ENCODE results near the gene SPTBN1. TPM values are rescaled to one million over a fixed set of nuclear protein-coding genes. Genes with fewer than 3 reads are reported as not detected.
A peak's percentile ranks its signal among the peaks of the same experiment; 100 is the strongest.

Gene SPTBN1
- total and polyA plus RNA-seq, 2 experiments from 2014 or later = 122 to 341 TPM

- Histone ChIP-seq H4K20me1 (ENCODE audit: insufficient read depth, poor library complexity, severe bottlenecking) (no peaks in the 10 kb centered on the region), H3K9me3 (ENCODE audit: low read depth) (no peaks in the 10 kb centered on the region), H2AFZ (no peak overlapping the region), H3K36me3 (replicated peaks; ENCODE audit: insufficient read depth, low read depth) (no peaks in the 10 kb centered on the region), H3K4me2 (peak overlapping the region; percentile 42), H3K4me1 (ENCODE audit: insufficient read depth) (peaks cover 31% of the 10 kb centered on the region), H3K27ac (peak overlapping the region; percentile 83), H3K79me2 (peaks cover 84% of the 10 kb centered on the region), H3K27me3 (no peaks in the 10 kb centered on the region), H3K4me3 (no peak overlapping the region), H3K9me2 (replicated peaks; ENCODE audit: insufficient read depth) (no peaks in the 10 kb centered on the region)
- TF ChIP-seq CTCF (IDR thresholded peaks at IDR 0.05; ENCODE audit: poor library complexity) = no peak
- TF ChIP-seq EZH2 (IDR thresholded peaks at IDR 0.05; ENCODE audit: borderline replicate concordance) = no peak
- no peak for TF ChIP-seq EZH2phosphoT487 (IDR thresholded peaks at IDR 0.05; ENCODE audit: low read depth, severe bottlenecking, unreplicated experiment)
- peak; percentile 61 for DNase-seq (ENCODE audit: low spot score)
- 43% methylated on average over 1 of the region's 1 CpG for WGBS (ENCODE audit: low lambda C conversion rate, missing lambda C conversion rate)
Measured at GRCh38 chr2:54471221-54471711, 15.1 kb downstream of the SPTBN1 start.

GRCh38 chr2:54473851-54474250, 17.7 kb downstream of the SPTBN1 start:
- Histone ChIP-seq H3K27me3 (no peaks in the 10 kb centered on the region), H3K27ac (no peak overlapping the region), H3K4me3 (no peak overlapping the region), H3K9me3 (ENCODE audit: low read depth) (no peaks in the 10 kb centered on the region), H3K79me2 (peaks cover 82% of the 10 kb centered on the region), H3K9me2 (replicated peaks; ENCODE audit: insufficient read depth) (no peaks in the 10 kb centered on the region), H3K4me1 (ENCODE audit: insufficient read depth) (peaks cover 24% of the 10 kb centered on the region), H3K36me3 (replicated peaks; ENCODE audit: insufficient read depth, low read depth) (no peaks in the 10 kb centered on the region), H4K20me1 (ENCODE audit: insufficient read depth, poor library complexity, severe bottlenecking) (peaks cover 3% of the 10 kb centered on the region), H2AFZ (no peak overlapping the region), H3K4me2 (no peak overlapping the region)
- WGBS (ENCODE audit: low lambda C conversion rate, missing lambda C conversion rate) = 68% methylated on average over 1 of the region's 1 CpG
- DNase-seq (ENCODE audit: low spot score) = no peak
- TF ChIP-seq EZH2 (IDR thresholded peaks at IDR 0.05; ENCODE audit: borderline replicate concordance) = no peak

DNA sequence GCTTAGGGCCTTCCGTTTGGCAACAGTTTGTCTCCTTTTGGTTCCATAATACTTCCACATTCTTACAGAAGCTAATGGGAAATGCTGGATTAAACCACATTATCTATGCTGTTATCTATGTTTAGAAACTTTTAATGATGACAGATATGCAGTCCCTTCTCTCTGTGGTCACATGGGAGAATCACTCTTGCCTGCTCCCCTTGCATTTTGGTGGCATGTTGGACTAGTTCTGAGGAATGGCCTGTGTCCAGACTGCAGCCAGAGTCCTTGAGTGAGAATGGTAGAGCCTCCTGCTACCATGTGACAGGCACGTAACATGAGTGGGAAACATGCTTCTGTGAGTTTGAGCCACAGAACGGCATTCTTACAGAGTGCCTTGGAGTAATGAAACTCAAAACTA, 19.2 kb downstream of the SPTBN1 start:
- peaks cover 85% of the 10 kb centered on the region for H3K79me2 ChIP-seq
- H3K9me3 ChIP-seq (ENCODE audit: low read depth) = peaks cover 4% of the 10 kb centered on the region
- H3K36me3 ChIP-seq (replicated peaks; ENCODE audit: insufficient read depth, low read depth) = no peaks in the 10 kb centered on the region
- WGBS (ENCODE audit: low lambda C conversion rate, missing lambda C conversion rate) = 77% methylated on average over 3 of the region's 3 CpGs
- H3K9me2 ChIP-seq (replicated peaks; ENCODE audit: insufficient read depth) = no peaks in the 10 kb centered on the region
- DNase-seq (ENCODE audit: low spot score) = no peak
- H2AFZ ChIP-seq = no peak overlapping the region
- H3K27ac ChIP-seq = no peak overlapping the region
- H3K4me1 ChIP-seq (ENCODE audit: insufficient read depth) = peaks cover 12% of the 10 kb centered on the region
- no peak overlapping the region for H3K4me2 ChIP-seq
- no peaks in the 10 kb centered on the region for H3K27me3 ChIP-seq
- H4K20me1 ChIP-seq (ENCODE audit: insufficient read depth, poor library complexity, severe bottlenecking) = peaks cover 3% of the 10 kb centered on the region
- no peak for TF ChIP-seq EZH2 (IDR thresholded peaks at IDR 0.05; ENCODE audit: borderline replicate concordance)
- no peak for TF ChIP-seq CTCF (IDR thresholded peaks at IDR 0.05; ENCODE audit: poor library complexity)
- no peak for TF ChIP-seq EZH2phosphoT487 (IDR thresholded peaks at IDR 0.05; ENCODE audit: low read depth, severe bottlenecking, unreplicated experiment)
- H3K4me3 ChIP-seq = no peak overlapping the region

DNA sequence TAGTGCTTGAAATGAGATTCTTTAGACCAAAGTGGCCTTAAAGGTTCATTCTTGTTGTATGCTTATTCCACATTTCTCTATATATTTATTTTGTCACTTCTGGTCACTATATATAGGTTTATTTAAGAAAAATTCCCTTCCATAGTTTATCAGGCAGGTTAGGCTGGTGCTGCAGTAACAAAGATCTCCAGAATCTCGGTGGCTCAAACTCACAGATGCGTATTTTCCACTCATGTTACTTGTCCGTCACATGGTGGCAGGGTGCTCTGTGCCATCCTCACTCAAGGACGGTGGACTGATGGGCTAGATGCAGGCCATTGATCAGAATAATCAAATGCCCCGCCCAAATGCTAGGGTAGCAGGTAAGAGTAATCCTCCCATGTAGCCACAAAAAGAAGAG, 19.8 kb downstream of the SPTBN1 start:
- Histone ChIP-seq H3K9me2 (replicated peaks; ENCODE audit: insufficient read depth) (no peaks in the 10 kb centered on the region), H3K27ac (no peak overlapping the region), H4K20me1 (ENCODE audit: insufficient read depth, poor library complexity, severe bottlenecking) (peaks cover 3% of the 10 kb centered on the region), H3K4me1 (ENCODE audit: insufficient read depth) (peaks cover 6% of the 10 kb centered on the region), H3K36me3 (replicated peaks; ENCODE audit: insufficient read depth, low read depth) (no peaks in the 10 kb centered on the region), H3K9me3 (ENCODE audit: low read depth) (peaks cover 4% of the 10 kb centered on the region), H3K4me2 (no peak overlapping the region), H3K4me3 (no peak overlapping the region), H3K27me3 (no peaks in the 10 kb centered on the region), H2AFZ (no peak overlapping the region), H3K79me2 (peaks cover 85% of the 10 kb centered on the region)
- WGBS (ENCODE audit: low lambda C conversion rate, missing lambda C conversion rate) = 89% methylated on average over 5 of the region's 5 CpGs
- DNase-seq (ENCODE audit: low spot score) = no peak
- no peak for TF ChIP-seq EZH2phosphoT487 (IDR thresholded peaks at IDR 0.05; ENCODE audit: low read depth, severe bottlenecking, unreplicated experiment)
- TF ChIP-seq CTCF (IDR thresholded peaks at IDR 0.05; ENCODE audit: poor library complexity) = no peak
- no peak for TF ChIP-seq EZH2 (IDR thresholded peaks at IDR 0.05; ENCODE audit: borderline replicate concordance)
